ENCODE results near the gene PRKAR1B.
"Not testable (repeated sequence)": the region's sequence is repeated elsewhere in the genome, so short reads cannot be mapped to it uniquely, and the experiment has no call there.

The PRKAR1B gene

DNA sequence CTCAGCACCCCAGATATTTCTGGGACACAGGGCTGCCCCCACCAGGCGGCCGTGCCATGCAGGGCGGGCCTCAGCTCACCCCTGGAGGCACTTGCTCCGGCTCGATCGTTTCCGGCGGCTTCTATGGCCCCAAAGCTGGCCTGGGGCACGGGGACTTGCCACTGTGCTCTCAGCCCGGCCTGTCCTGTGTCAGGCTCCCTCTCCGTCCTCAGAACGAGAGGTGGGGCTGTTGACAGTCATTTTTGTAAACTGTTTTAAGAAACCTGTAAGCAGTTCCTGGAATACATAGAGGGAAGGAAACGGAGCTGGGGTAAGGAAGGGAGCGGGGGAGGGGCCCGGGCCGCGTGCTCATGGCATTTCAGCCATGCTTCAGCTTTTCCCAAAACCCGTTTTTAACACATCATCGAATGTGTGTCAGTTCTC lies 30.7 kb upstream of the PRKAR1B start:
- no peak for DNase-seq (ENCODE audit: low read depth in 2 of 3, low spot score in 2 of 3)

DNA sequence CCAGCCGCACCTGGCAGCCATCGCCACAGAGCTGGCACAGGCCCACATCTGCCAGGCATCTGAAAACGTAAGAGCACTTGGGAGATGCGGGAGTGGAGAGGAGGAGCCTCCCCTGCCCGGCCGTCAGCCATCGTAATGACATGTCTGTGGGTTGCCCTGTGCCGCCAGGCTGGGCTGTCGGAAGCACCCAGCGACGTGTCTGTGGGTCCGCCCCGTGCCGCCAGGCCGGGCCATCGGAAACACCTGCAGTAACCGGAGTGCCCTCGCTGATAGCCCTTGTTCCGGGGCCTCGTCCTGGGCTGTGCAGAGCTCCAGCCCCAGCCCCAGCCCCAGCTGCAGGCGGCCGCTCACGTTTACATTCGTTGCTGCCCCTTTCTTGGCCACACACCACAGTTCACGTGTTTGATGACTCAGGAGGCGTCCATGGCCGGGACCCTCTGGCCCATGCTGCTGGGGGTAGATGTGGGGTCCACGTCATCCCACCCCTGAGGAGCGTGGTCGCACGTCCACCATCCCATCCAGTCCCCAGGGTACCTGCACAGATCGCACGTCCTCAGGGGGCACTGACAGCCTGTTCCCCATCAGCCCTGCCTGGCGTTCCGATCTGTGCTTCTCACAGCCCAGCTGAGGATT lies 30.0 kb upstream of the PRKAR1B start:
- DNase-seq (ENCODE audit: low read depth in 2 of 3, low spot score in 2 of 3), result no peak

DNA sequence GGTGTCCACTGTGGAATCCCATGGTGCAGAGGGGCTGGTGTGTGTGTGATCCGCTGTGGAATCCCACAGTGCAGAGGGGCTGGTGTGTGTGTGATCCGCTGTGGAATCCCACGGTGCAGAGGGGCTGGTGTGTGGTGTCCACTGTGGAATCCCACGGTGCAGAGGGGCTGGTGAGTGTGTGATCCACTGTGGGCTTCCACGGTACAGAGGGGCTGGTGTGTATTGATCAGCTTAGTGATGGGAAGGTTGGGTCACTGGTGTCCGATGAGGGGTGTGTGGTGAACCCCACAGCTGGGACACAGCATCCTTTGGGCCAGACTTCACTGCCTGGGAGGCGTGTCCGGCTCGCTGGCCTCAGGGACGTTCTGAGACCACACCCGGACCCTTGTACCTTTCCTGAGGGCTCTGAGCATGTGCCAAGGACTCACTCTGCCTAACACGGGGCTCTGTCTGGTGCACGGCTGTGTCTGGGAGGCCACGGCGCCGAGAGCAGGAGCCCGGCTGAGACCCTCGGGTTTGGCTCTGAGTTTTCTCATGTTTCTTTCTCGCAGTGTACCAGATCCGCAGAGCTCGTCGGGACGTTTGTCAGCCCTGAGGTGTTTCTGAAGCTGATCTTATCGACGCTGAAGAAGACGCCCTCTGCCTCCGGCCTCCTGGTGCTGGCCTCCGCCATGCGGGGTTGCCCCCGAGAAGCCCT lies 29.3 kb upstream of the PRKAR1B start:
- DNase-seq (ENCODE audit: low read depth in 2 of 3, low spot score in 2 of 3), result no peak

DNA sequence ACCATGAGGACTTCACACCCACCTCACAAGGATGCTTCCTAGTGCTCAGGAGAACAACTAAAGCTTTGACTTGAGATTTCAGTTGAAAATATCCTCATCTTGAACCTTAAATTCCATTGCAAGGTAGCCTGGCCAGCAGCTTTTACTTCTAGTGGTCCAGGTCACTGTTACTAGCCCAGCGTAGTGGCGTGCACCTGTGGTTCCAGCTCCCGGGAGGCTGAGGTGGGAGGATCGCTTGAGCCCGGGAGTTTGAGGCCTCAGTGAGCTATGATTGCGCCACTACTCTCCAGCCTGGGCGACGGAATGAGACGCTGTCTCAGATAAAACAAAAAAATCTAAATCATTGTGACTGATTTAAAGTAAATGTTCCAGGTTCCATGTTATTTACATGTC lies 28.3 kb upstream of the PRKAR1B start:
- no peak for DNase-seq (ENCODE audit: low read depth in 2 of 3, low spot score in 2 of 3)

DNA sequence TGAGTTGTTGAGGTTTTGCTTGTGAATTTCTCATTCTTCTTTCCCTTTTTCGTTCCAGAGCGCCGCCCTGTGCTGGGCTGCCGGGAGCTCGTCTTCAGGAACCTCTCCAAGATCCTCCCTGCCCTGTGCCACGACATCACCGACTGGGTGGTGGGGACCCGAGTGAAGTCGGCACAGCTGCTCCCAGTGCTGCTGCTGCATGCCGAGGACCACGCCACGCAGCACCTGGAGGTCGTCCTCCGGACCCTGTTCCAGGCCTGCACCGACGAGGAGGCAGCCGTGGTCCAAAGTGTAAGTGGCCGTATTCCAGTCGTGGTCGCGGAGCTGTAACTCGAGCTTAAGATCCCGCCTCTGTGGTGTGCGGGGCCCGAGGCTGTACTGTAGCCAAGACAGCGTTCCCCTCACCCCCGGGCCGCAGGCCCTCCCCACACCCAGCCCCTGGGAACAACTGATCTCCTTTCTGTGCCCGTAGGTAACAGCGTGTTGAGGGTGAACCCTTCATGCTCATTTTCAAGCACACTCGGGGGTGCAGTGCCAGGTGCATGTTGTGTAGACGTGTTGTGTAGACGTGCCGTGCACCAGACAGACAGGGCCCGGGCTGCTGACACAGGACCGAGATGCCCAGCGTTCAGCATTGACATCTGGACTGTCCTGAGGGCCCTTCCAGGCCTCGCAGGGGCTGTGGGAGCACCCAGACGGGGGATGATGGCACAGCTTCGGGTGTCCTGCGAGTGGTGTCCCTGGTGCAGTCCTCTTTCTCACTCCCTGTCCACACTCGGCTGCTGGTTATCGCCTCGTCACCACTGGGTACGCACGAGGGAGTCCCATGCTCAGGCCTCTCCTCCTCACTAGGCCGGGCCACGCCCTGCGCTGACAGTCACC lies 27.7 kb upstream of the PRKAR1B start:
- DNase-seq (ENCODE audit: low read depth in 2 of 3, low spot score in 2 of 3), result no peak

DNA sequence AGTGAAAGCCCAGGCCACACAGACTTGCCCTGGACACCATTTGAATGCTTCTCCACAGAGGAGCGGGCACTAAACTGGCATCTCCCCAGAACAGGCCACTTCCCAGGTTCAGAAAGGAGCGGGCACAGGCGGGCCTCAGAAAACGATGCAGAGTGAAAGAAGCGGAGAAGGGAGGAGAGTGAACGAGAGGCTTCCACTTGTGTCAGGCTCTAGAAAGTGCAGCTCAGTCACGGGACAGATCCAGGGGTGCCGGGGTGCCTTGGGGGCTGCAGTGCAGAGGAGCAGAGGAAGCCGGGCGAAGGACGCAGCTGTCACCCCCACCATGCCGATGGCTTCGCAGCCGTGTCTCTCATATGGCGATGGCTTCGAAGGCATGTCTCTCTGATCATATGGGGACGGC lies 26.1 kb upstream of the PRKAR1B start:
- DNase-seq (ENCODE audit: low read depth in 2 of 3, low spot score in 2 of 3), result no peak

DNA sequence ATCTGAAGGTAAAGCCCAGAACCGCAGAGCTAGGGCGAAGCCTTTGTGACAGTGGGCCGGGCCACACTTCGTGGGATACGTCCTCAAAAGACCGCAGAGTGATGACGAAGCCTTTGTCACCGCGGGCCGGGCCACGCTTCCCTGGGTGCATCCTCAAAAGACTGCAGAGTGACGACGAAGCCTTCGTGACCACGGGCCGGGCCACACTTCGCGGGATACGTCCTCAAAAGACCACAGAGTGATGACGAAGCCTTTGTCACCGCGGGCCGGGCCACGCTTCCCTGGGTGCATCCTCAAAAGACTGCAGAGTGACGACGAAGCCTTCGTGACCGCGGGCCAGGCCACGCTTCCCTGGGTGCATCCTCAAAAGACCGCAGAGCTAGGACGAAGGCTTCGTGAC lies 25.2 kb upstream of the PRKAR1B start:
- not testable (repeated sequence) for DNase-seq (ENCODE audit: low read depth in 2 of 3, low spot score in 2 of 3)

DNA sequence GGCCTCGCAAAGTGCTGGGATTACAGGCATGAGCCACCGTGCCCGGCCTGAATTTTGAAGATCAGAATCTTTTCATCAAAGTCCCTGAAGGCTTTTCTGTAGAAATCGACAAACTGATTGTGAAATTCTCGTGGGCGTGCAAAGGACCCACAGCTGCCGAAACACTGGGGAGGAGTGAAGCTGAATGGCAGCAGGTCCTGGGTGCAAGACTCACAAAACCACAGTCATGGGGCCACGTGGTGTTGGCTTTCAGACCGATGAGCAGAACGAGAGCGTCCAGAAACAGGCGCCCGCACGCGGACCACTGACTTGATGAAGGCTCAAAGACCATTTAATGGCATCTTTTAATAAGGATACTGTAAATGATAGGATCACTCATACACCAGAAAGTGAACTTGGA lies 24.7 kb upstream of the PRKAR1B start:
- DNase-seq (ENCODE audit: low read depth in 2 of 3, low spot score in 2 of 3), result no peak

DNA sequence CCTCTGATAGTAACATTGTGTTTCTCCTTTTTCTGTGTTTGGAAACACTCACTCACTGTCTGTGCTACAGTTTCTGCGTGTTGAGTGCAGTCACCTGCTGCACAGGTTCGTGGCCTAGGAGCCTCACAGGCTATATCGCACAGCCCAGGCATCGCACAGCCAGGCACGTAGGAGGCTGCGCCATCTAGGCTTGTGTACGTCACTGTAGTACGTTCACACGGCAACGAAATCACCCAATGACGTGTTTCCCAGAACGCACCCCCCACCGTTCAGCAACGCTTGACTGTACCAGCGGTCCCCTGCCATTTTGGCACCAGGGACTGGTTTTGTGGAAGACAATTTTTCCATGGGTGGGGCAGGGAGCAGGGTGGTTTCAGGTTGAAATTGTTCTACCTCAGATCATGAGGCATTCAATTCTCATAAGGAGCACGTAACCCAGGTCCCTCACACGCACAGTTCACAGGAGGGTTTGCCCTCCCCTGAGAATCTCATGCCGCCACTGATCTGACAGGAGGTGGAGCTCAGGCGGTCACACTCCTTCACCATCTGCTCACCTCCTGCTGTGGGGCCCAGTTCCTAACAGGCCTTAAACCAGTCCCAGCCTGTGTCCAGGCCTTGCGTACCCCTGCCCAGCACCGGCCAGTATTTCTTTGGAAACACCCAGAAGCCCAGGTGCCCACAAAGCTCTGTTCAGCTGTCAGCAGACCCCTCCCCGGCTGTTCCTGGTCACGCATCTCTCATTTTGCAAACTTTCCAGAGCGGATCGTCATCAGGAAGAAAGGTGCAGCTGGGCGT lies 23.2 kb upstream of the PRKAR1B start:
- DNase-seq (ENCODE audit: low read depth in 2 of 3, low spot score in 2 of 3), result no peak

DNA sequence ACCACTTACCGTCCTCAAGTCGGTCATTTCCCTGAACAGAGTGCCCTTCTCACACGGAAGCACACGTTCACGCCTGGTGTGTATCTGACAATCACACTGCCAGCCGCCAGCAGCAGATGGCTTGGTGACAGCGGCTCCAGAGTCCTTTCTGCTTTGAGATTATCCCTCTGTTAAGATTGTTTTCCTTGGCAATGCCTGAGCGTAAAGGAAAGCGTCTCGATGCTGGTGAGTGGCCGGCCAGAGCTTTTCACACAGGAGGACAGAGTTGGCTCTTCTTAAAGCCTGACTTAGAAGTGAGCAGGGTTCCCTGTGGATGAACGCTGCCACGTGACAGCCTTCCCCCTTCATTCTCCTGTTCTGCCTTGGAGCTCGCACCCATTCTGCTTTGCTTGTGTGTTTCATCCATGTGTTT lies 22.1 kb upstream of the PRKAR1B start:
- no peak for DNase-seq (ENCODE audit: low read depth in 2 of 3, low spot score in 2 of 3)

DNA sequence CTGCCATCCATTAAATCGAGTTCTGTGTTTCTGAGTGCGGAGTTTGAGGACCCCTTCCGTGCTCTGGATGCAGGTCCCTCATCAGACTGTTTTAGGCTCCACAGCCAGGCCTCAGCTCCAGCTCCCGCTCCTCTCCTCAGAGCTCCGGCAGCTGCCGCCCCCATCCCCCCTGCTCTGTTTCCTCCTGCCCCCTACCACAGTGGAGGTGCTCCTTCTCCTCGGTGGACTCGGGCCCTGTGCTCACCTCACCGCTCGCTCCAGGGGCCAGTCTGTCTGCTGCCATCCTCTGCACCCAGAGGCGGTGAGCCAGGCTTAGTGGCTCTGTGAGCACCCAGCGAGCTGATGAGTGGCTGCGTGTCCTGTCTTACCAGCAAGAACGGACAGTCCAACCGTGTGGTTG lies 21.4 kb upstream of the PRKAR1B start:
- no peak for DNase-seq (ENCODE audit: low read depth in 2 of 3, low spot score in 2 of 3)

DNA sequence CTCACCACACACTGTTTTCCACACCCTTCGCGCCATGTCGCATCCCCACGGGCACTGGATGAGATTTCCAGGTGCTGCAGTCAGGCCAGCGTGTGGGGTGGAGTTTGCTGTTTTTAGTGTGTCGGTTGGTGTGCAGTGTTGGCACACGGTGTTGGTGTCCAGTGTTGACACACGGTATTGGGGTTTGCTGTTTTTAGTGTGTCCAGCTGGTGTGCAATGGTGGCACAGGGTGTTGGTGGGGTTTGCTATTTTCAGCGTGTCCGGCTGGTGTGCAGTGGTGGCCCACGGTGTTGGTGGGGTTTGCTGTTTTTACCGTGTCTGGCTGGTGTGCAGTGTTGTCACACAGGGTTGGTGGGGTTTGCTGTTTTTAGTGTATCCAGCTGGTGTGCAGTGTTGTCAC lies 20.1 kb upstream of the PRKAR1B start:
- no peak for DNase-seq (ENCODE audit: low read depth in 2 of 3, low spot score in 2 of 3)

DNA sequence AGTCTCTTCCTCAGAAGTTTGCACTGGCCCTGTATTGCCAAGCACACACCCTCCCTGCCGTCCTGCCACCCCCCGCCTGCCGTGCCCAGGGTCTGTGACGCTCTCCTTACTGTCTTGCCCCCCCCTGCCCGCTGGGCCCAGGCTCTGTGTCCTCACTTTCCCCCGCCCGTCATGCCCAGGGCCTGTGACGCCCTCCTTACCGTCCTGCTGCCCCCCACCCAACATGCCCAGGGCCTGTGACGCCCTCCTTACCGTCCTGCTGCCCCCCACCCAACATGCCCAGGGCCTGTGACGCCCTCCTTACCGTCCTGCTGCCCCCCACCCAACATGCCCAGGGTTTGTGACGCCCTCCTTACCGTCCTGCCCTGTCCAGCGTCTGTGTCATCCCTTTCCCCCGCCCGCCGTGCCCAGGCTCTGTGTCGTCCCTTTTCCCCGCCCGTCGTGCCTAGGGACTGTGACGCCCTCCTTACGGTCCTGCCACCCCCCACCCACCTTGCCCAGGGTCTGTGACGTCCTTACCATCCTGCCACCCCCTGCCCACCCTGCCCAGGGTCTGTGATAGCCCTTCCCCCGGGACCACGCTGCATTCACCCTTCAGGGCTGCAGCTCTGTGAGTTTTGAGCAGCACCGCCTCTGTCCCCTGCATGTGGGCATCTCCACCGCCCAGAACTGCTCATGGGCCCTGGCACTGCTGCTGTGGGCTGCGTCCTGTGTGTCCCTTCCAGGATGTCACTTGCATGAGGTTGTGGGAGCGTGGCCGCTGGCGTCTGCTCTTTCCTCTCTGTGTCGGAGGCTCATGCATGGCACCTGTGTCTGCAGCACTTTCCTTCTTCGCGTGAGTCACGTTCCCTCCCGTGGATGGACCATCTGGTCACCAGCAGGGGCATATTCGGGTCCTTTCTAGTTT lies 19.3 kb upstream of the PRKAR1B start:
- DNase-seq (ENCODE audit: low read depth in 2 of 3, low spot score in 2 of 3), result no peak

DNA sequence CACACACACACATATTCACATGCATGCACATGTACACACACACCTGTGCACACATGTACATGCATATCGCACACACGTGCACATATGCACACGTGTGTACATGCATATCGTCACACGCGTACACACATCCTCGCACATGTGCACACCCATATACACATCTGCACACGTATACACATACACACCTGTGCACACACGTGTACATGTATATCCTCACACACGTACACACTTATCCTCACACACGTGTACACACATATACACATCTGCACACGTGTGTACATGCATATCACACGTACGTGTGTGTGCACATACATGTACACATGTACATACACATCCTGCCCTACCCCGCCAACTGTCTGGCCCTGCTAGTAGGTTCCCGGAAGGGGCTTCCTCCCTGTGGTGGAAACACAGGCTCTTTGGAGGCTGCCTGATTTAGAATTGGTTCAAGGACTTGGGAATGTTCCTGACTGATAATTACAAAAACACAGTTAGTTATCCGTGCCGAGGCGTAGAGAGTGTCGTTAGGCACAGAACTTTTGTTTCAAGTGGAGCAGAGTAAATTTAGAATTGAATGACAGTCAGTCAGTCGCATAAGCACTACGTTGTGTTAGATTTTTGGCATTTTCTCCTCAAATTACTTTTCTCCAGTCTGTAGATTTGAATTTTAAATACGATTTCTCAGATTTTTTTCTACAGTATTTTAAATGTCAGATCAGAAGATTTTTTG lies 18.5 kb upstream of the PRKAR1B start:
- DNase-seq (ENCODE audit: low read depth in 2 of 3, low spot score in 2 of 3), result no peak

DNA sequence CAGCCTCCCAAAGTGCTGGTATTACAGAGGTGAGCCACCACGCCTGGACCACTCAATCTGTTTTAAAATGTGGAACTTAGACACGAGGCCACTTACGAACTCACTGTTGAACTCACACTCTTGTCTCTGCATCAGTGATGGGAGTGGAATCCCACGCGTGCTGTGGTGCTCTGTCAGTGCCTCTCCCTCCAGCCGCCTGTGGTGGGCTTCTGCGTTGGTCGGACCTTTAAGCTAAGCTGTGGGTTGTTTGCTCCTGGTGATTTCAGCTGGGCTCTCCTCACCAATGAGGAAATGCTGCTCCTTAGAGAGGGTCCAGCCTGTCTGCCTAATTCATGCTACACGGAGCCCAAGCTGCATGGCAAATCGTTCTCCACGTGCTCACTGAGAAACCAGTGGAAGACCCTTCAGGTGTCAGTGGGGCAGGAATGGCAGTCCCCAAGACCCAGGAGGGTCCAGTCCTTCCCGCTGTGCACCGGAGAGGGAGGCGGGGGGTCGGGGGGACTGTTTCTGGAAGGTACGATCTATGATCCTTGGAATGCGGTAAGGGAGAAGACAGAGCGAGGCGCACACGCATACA lies 17.9 kb upstream of the PRKAR1B start:
- DNase-seq (ENCODE audit: low read depth in 2 of 3, low spot score in 2 of 3), result no peak

DNA sequence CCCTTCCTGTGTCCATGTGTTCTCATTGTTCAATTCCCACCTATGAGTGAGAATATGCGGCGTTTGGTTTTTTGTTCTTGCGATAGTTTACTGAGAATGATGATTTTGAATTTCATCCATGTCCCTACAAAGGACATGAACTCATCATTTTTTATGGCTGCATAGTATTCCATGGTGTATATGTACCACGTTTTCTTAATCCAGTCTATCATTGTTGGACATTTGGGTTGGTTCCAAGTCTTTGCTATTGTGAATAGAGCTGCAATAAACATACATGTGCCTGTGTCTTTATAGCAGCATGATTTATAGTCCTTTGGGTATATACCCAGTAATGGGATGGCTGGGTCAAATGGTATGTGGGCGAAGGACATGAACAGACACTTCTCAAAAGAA lies 17.0 kb upstream of the PRKAR1B start:
- not testable (repeated sequence) for DNase-seq (ENCODE audit: low read depth in 2 of 3, low spot score in 2 of 3)

DNA sequence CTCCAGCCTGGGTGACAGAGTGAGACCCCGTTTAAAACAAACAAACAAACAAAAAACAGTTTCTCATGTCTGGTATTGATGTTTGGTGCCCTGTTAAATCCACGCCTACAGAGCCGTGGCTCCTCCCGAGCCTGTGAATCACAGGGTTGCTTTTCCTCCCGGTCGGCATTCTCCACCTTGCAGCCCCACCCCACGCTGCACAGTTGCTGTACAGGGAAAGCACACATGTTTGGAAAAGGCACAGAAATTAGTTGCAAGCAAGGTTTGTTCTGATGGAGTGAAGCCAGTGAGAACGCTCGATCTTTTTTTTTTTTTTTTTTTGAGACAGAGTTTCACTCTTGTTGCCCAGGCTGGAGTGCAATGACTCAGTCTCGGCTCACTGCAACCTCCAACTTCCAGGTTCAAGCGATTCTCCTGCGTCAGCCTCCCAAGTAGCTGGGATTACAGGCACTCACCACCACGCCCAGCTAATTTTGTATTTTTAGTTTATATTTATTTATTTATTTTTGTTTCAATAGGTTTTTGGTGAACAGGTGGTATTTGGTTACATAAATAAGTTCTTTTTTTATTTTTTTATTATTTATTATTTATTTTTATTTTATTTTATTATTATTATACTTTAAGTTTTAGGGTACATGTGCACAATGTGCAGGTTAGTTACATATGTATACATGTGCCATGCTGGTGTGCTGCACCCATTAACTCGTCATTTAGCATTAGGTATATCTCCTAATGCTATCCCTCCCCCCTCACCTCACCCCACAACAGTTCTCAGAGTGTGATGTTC lies 16.5 kb upstream of the PRKAR1B start:
- DNase-seq (ENCODE audit: low read depth in 2 of 3, low spot score in 2 of 3), result not testable (repeated sequence)

DNA sequence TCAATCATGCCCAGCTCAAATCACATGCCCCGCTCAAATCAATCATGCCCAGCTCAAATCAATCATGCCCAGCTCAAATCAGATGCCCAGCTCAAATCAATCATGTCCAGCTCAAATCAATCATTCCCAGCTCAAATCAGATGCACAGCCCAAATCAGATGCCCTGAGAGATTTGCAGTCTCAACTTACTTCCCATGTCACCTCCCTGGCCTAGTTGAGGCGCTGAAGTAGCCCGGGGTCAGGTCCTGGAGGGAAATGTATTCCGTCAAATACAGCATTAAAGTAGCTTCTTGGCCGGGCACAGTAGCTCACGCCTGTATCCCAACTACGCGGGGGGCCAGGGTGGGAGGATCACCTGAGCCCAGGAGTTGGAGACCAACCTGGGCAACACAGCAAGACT lies 15.7 kb upstream of the PRKAR1B start:
- DNase-seq (ENCODE audit: low read depth in 2 of 3, low spot score in 2 of 3), result no peak
